HepG2 (cell line): ENCODE data around the gene TPGS1. TPM values are rescaled to one million over a fixed set of nuclear protein-coding genes. Genes with fewer than 3 reads are reported as not detected.

Experiments used
- BHLHE40 ChIP-seq: IDR thresholded peaks from 2 replicates; pipeline ENCODE4 v1.6.1; 2011; ENCODE audit warnings: low read length, improper control_type of control experiment
- BORCS8-MEF2B ChIP-seq: sonication (generic); formaldehyde crosslinking; IDR thresholded peaks from 2 replicates; pipeline ENCODE4 v1.8.0; 2022; ENCODE audit warnings: mild to moderate bottlenecking, missing genetic modification reagents
- CREB1 ChIP-seq, 2 experiments: fragments of 450-650 bp in 1 of 2; IDR thresholded peaks; 2 replicates each; pipeline ENCODE4 v1.6.1; 2016 to 2017; ENCODE audit warnings: control low read depth in 1 of 2, mild to moderate bottlenecking in 1 of 2, missing compliant biosample characterization in 1 of 2, missing genetic modification characterization in 1 of 2
- HIVEP1 ChIP-seq: sonication (generic); formaldehyde crosslinking; IDR thresholded peaks from 2 replicates; pipeline ENCODE4 v1.4.0; 2020; ENCODE audit warnings: mild to moderate bottlenecking, missing genetic modification reagents
- KDM2A ChIP-seq: sonication (generic); formaldehyde crosslinking; IDR thresholded peaks from 2 replicates; pipeline ENCODE4 v1.4.0; 2020; ENCODE audit warnings: low read depth, missing genetic modification reagents, borderline replicate concordance
- SMAD3 ChIP-seq: sonication (generic); formaldehyde crosslinking; IDR thresholded peaks from 2 replicates; pipeline ENCODE4 v1.4.0; 2020; ENCODE audit warnings: missing genetic modification reagents
- SPEN ChIP-seq: sonication (generic); formaldehyde crosslinking; IDR thresholded peaks from 2 replicates; pipeline ENCODE4 v1.5.1; 2020; ENCODE audit warnings: low read depth, mild to moderate bottlenecking, missing genetic modification reagents
- ZFP62 ChIP-seq: sonication (generic); formaldehyde crosslinking; IDR thresholded peaks from 2 replicates; pipeline ENCODE4 v1.4.0; 2020; ENCODE audit warnings: missing genetic modification reagents
- ZNF333 ChIP-seq: sonication (generic); formaldehyde crosslinking; IDR thresholded peaks from 2 replicates; pipeline ENCODE4 v1.4.0; 2020; ENCODE audit warnings: mild to moderate bottlenecking, missing genetic modification reagents, borderline replicate concordance
- ZNF577 ChIP-seq: sonication (generic); formaldehyde crosslinking; IDR thresholded peaks from 2 replicates; pipeline ENCODE4 v1.4.0; 2020; ENCODE audit warnings: mild to moderate bottlenecking, low read depth, missing genetic modification reagents, borderline replicate concordance
- ZNF598 ChIP-seq: sonication (generic); formaldehyde crosslinking; IDR thresholded peaks from 2 replicates; pipeline ENCODE4 v1.5.1; 2020; ENCODE audit warnings: mild to moderate bottlenecking, missing genetic modification reagents, borderline replicate concordance
- ZSCAN21 ChIP-seq: sonication (generic); formaldehyde crosslinking; IDR thresholded peaks from 2 replicates; pipeline ENCODE4 v1.8.0; 2022; ENCODE audit warnings: mild to moderate bottlenecking, missing genetic modification reagents, moderate library complexity, borderline replicate concordance
- polyA plus RNA-seq, 8 experiments: library from polyadenylated mRNA; depleted of rRNA in 3 of 8; stranded (reverse) in 7 of 8; unstranded in 1 of 8; fragments of >200 nt; fragmentation: Illumina TruSeq in 4 of 8; extraction: Trizol in 4 of 8; gene quantifications; 2 replicates each; pipeline versions ENCODE4 v1.2.1 to v1.2.3, GENCODE V29; 2011 to 2016; ENCODE audit warnings: low read depth in 4 of 8, missing spikeins in 1 of 8, mixed read lengths in 1 of 8; ENCODE audit not compliant: insufficient read depth in 1 of 8
- total RNA-seq, 5 experiments: library from RNA; depleted of rRNA; stranded (reverse); fragments of >200 nt; fragmentation: Illumina TruSeq; extraction: Trizol; gene quantifications; 2 replicates each; pipeline ENCODE4 v1.2.3, GENCODE V29; 2016; ENCODE audit warnings: low read depth in 1 of 5
- TF ChIP-seq, protein P1 (sequence below): sonication (generic); IDR thresholded peaks from 2 replicates; pipeline ENCODE4 v1.6.1; 2016; ENCODE audit warnings: low read depth, borderline replicate concordance
- TF ChIP-seq, protein P2 (sequence below): sonication (generic); formaldehyde crosslinking; IDR thresholded peaks from 2 replicates; pipeline ENCODE4 v1.4.0; 2020; ENCODE audit warnings: missing genetic modification reagents, low read depth, mild to moderate bottlenecking, borderline replicate concordance
- TF ChIP-seq, protein P3 (sequence below): sonication (generic); formaldehyde crosslinking; conservative IDR thresholded peaks from 2 replicates; pipeline ENCODE4 v1.8.0; 2022; ENCODE audit warnings: mild to moderate bottlenecking, moderate library complexity, missing genetic modification reagents
- TF ChIP-seq, protein P4 (sequence below): sonication (generic); formaldehyde crosslinking; IDR thresholded peaks from 2 replicates; pipeline ENCODE4; 2020; ENCODE audit warnings: missing genetic modification reagents, mild to moderate bottlenecking, borderline replicate concordance
- TF ChIP-seq, protein P5 (sequence below): sonication (generic); formaldehyde crosslinking; IDR thresholded peaks from 2 replicates; pipeline ENCODE4 v1.4.0; 2020; ENCODE audit warnings: missing genetic modification reagents, borderline replicate concordance

Gene TPGS1
- total and polyA plus RNA-seq, 2 of the 13 experiments (the other 11 are each of a cell fraction or from before 2014, with no cell fraction given) = 1.1 to 6.2 TPM

DNA sequence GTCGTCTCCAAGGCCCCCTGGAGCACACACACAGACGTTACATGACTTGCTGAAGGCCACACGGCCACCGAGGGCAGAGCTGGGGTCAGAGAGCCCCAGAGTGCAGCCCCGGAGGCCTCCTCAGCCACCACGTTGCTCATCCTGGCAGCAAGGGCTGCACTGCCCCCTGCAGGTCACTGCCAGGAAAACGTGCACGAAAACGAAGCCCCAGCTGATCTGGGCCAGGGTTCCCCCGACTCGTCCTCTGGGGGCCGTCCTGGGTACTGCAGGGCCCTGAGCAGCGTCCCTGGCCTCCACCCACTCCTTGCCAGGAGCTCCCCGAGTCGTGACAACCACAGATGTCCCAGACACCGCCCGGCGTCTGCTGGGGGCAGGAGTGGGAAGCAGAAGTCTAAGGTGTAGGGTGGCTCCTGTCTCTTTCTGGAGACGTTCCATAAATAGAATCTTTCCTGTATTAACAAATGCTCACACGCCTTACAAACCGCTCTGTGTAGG is 3.4 kb downstream of the TPGS1 start (continued):
- TF ChIP-seq, protein P1, sequence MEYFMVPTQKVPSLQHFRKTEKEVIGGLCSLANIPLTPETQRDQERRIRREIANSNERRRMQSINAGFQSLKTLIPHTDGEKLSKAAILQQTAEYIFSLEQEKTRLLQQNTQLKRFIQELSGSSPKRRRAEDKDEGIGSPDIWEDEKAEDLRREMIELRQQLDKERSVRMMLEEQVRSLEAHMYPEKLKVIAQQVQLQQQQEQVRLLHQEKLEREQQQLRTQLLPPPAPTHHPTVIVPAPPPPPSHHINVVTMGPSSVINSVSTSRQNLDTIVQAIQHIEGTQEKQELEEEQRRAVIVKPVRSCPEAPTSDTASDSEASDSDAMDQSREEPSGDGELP = peak; percentile 99
- TF ChIP-seq BHLHE40 (peak; percentile 76), CREB1 (IDR thresholded peaks at IDR 0.05) (peak; percentile 19; the same call in 1 of the 2 replicates), CREB1 (CRISPR knock-in tag; IDR thresholded peaks at IDR 0.05) (no peak), ZFP62 (CRISPR knock-in tag) (no peak), ZNF333 (no peak), SMAD3 (CRISPR knock-in tag) (0 out of 2 replicates have a peak, but pooled peaks have one; percentile 45), ZSCAN21 (CRISPR knock-in tag) (peak; percentile 31; the same call in 1 of the 2 replicates), BORCS8-MEF2B (CRISPR knock-in tag) (peak; percentile 64; the same call in 1 of the 2 replicates), HIVEP1 (0 out of 2 replicates have a peak, but pooled peaks have one; percentile 38), SPEN (CRISPR knock-in tag) (peak; percentile 68; the same call in 1 of the 2 replicates), ZNF577 (CRISPR knock-in tag) (no peak), ZNF598 (CRISPR knock-in tag) (no peak), KDM2A (CRISPR knock-in tag) (peak; percentile 89)
- TF ChIP-seq, protein P2, sequence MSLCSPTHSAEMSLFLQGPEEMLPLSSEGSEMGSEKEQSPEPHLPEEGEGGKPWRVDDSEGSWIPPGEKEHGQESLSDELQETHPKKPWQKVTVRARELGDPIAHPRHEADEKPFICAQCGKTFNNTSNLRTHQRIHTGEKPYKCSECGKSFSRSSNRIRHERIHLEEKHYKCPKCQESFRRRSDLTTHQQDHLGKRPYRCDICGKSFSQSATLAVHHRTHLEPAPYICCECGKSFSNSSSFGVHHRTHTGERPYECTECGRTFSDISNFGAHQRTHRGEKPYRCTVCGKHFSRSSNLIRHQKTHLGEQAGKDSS (CRISPR knock-in tag) = peak; percentile 82; the same call in 1 of the 2 replicates
- TF ChIP-seq, protein P3, sequence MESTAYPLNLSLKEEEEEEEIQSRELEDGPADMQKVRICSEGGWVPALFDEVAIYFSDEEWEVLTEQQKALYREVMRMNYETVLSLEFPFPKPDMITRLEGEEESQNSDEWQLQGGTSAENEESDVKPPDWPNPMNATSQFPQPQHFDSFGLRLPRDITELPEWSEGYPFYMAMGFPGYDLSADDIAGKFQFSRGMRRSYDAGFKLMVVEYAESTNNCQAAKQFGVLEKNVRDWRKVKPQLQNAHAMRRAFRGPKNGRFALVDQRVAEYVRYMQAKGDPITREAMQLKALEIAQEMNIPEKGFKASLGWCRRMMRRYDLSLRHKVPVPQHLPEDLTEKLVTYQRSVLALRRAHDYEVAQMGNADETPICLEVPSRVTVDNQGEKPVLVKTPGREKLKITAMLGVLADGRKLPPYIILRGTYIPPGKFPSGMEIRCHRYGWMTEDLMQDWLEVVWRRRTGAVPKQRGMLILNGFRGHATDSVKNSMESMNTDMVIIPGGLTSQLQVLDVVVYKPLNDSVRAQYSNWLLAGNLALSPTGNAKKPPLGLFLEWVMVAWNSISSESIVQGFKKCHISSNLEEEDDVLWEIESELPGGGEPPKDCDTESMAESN (CRISPR knock-in tag) = peak; percentile 53; the same call in 1 of the 2 replicates
- TF ChIP-seq, protein P4, sequence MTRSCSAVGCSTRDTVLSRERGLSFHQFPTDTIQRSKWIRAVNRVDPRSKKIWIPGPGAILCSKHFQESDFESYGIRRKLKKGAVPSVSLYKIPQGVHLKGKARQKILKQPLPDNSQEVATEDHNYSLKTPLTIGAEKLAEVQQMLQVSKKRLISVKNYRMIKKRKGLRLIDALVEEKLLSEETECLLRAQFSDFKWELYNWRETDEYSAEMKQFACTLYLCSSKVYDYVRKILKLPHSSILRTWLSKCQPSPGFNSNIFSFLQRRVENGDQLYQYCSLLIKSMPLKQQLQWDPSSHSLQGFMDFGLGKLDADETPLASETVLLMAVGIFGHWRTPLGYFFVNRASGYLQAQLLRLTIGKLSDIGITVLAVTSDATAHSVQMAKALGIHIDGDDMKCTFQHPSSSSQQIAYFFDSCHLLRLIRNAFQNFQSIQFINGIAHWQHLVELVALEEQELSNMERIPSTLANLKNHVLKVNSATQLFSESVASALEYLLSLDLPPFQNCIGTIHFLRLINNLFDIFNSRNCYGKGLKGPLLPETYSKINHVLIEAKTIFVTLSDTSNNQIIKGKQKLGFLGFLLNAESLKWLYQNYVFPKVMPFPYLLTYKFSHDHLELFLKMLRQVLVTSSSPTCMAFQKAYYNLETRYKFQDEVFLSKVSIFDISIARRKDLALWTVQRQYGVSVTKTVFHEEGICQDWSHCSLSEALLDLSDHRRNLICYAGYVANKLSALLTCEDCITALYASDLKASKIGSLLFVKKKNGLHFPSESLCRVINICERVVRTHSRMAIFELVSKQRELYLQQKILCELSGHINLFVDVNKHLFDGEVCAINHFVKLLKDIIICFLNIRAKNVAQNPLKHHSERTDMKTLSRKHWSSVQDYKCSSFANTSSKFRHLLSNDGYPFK (CRISPR knock-in tag) = peak; percentile 47; the same call in 1 of the 2 replicates
- TF ChIP-seq, protein P5, sequence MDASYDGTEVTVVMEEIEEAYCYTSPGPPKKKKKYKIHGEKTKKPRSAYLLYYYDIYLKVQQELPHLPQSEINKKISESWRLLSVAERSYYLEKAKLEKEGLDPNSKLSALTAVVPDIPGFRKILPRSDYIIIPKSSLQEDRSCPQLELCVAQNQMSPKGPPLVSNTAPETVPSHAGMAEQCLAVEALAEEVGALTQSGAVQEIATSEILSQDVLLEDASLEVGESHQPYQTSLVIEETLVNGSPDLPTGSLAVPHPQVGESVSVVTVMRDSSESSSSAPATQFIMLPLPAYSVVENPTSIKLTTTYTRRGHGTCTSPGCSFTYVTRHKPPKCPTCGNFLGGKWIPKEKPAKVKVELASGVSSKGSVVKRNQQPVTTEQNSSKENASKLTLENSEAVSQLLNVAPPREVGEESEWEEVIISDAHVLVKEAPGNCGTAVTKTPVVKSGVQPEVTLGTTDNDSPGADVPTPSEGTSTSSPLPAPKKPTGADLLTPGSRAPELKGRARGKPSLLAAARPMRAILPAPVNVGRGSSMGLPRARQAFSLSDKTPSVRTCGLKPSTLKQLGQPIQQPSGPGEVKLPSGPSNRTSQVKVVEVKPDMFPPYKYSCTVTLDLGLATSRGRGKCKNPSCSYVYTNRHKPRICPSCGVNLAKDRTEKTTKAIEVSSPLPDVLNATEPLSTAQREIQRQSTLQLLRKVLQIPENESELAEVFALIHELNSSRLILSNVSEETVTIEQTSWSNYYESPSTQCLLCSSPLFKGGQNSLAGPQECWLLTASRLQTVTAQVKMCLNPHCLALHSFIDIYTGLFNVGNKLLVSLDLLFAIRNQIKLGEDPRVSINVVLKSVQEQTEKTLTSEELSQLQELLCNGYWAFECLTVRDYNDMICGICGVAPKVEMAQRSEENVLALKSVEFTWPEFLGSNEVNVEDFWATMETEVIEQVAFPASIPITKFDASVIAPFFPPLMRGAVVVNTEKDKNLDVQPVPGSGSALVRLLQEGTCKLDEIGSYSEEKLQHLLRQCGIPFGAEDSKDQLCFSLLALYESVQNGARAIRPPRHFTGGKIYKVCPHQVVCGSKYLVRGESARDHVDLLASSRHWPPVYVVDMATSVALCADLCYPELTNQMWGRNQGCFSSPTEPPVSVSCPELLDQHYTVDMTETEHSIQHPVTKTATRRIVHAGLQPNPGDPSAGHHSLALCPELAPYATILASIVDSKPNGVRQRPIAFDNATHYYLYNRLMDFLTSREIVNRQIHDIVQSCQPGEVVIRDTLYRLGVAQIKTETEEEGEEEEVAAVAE (CRISPR knock-in tag) = peak; percentile 33; the same call in 1 of the 2 replicates
